ENCODE data around the gene KCNQ1OT1. TPM values are rescaled to one million over a fixed set of nuclear protein-coding genes. Genes with fewer than 3 reads are reported as not detected.

The KCNQ1OT1 gene
- polyA plus RNA-seq, 1 of the 3 experiments (the other 2 are of a cell fraction), result 0.03 TPM

GRCh38 chr11:2588809-2589537 is 110.8 kb downstream of the KCNQ1OT1 start:
- Histone ChIP-seq H3K36me3 (replicated peaks in 1 of 2; ENCODE audit: control insufficient read depth in 1 of 2, insufficient read depth in 2 of 2, low read length in 1 of 2) (no peaks in the 10 kb centered on the region), H3K4me2 (no peak overlapping the region), H3K9me3 (no peaks in the 10 kb centered on the region), H3K27ac (ENCODE audit: low read depth in 2 of 2, low read length in 1 of 2) (no peak overlapping the region; a peak in 1 of 4 replicates), H3K4me3 (ENCODE audit: low read depth in 2 of 2, low read length in 1 of 2) (no peak overlapping the region), H3K9me2 (no peaks in the 10 kb centered on the region), H3F3A (replicated peaks; ENCODE audit: insufficient read depth) (no peaks in the 10 kb centered on the region), H3K27me3 (ENCODE audit: insufficient read depth) (no peaks in the 10 kb centered on the region), H3K4me1 (ENCODE audit: control insufficient read depth in 1 of 2, insufficient read depth in 2 of 2, low read depth in 1 of 2, low read length in 1 of 2) (peaks cover 0 to 22% of the 10 kb centered on the region in 2 experiments; a peak in 1 of 4 replicates), H3K9ac (no peak overlapping the region), H3K79me2 (ENCODE audit: insufficient read depth) (no peaks in the 10 kb centered on the region), H4K20me1 (ENCODE audit: insufficient read depth) (no peaks in the 10 kb centered on the region), H2AFZ (ENCODE audit: low read depth) (no peak overlapping the region)
- ChIA-PET POLR2A (interaction anchor here (0.6 to 1.0 kb wide), 3 partner anchors 22 to 111 kb away, joined by 3 to 5 read pairs (median 4); partner anchors contain the start of gene KCNQ1OT1), CTCF (interaction anchor here (1.1 to 1.5 kb wide), 3 partner anchors 27 to 300 kb away, joined by 3 to 5 read pairs (median 3); partner anchors contain the start of gene CDKN1C)
- WGBS (ENCODE audit: low lambda C conversion rate), result 73% methylated on average over 10 of the region's 29 CpGs
- no peak for TF ChIP-seq CHD2 (IDR thresholded peaks at IDR 0.05; ENCODE audit: low read length, partially characterized antibody)
- no peak for TF ChIP-seq ELF1 (IDR thresholded peaks at IDR 0.05)
- TF ChIP-seq IRF3 (IDR thresholded peaks at IDR 0.05; ENCODE audit: low read depth, low read length), result no peak
- TF ChIP-seq ZBTB33 (IDR thresholded peaks at IDR 0.05; ENCODE audit: borderline replicate concordance, low read depth), result no peak
- no peak for TF ChIP-seq FOXJ3 (CRISPR knock-in tag; IDR thresholded peaks at IDR 0.05)
- DNase-seq, result peak; percentile 10

GRCh38 chr11:2587976-2588748 is 111.6 kb downstream of the KCNQ1OT1 start:
- POLR2A ChIA-PET, result interaction anchor here (0.6 to 1.0 kb wide), 3 partner anchors 22 to 112 kb away, joined by 3 to 5 read pairs (median 4); partner anchors contain the start of gene KCNQ1OT1
- Histone ChIP-seq H3F3A (replicated peaks; ENCODE audit: insufficient read depth) (no peaks in the 10 kb centered on the region), H2AFZ (ENCODE audit: low read depth) (no peak overlapping the region), H3K4me2 (no peak overlapping the region), H3K79me2 (ENCODE audit: insufficient read depth) (no peaks in the 10 kb centered on the region), H3K4me1 (ENCODE audit: control insufficient read depth in 1 of 2, insufficient read depth in 2 of 2, low read depth in 1 of 2, low read length in 1 of 2) (peaks cover 0 to 28% of the 10 kb centered on the region in 2 experiments; a peak in 1 of 4 replicates), H3K4me3 (ENCODE audit: low read depth in 2 of 2, low read length in 1 of 2) (no peak overlapping the region), H3K9me2 (no peaks in the 10 kb centered on the region), H3K9ac (no peak overlapping the region), H3K27ac (ENCODE audit: low read depth in 2 of 2, low read length in 1 of 2) (no peak overlapping the region), H3K27me3 (ENCODE audit: insufficient read depth) (no peaks in the 10 kb centered on the region), H4K20me1 (ENCODE audit: insufficient read depth) (no peaks in the 10 kb centered on the region), H3K9me3 (no peaks in the 10 kb centered on the region), H3K36me3 (replicated peaks in 1 of 2; ENCODE audit: control insufficient read depth in 1 of 2, insufficient read depth in 2 of 2, low read length in 1 of 2) (no peaks in the 10 kb centered on the region)
- CTCF ChIA-PET, result interaction anchor here (0.8 to 1.5 kb wide), 4 partner anchors 28 to 301 kb away, joined by 3 to 5 read pairs (median 3); partner anchors contain the start of gene CDKN1C
- WGBS (ENCODE audit: low lambda C conversion rate), result 64% methylated on average over 18 of the region's 25 CpGs
- no peak for TF ChIP-seq TAF1 (IDR thresholded peaks at IDR 0.05; ENCODE audit: borderline replicate concordance, low read depth, low read length)
- DNase-seq, result peak; percentile 49

Data from SK-N-SH (cell line).